Stimulated activated CD8-positive, alpha-beta memory T cell treated with anti-CD3 and anti-CD28 coated beads, Interleukin-4, amount 100 ng/mL, for 48 hours (primary cell): ENCODE results near the gene ERCC1.
A peak's percentile ranks its signal among the peaks of the same experiment; 100 is the strongest.
"Not testable (repeated sequence)": the region's sequence is repeated elsewhere in the genome, so short reads cannot be mapped to it uniquely, and the experiment has no call there.

Experiments used
- DNase-seq: peaks from one replicate; pipeline ENCODE4 v3.0.0-alpha.2; 2020

Gene ERCC1

GRCh38 chr19:45428384-45429231 is 4.9 kb upstream of the ERCC1 start:
- peak; percentile 48 for DNase-seq

DNA sequence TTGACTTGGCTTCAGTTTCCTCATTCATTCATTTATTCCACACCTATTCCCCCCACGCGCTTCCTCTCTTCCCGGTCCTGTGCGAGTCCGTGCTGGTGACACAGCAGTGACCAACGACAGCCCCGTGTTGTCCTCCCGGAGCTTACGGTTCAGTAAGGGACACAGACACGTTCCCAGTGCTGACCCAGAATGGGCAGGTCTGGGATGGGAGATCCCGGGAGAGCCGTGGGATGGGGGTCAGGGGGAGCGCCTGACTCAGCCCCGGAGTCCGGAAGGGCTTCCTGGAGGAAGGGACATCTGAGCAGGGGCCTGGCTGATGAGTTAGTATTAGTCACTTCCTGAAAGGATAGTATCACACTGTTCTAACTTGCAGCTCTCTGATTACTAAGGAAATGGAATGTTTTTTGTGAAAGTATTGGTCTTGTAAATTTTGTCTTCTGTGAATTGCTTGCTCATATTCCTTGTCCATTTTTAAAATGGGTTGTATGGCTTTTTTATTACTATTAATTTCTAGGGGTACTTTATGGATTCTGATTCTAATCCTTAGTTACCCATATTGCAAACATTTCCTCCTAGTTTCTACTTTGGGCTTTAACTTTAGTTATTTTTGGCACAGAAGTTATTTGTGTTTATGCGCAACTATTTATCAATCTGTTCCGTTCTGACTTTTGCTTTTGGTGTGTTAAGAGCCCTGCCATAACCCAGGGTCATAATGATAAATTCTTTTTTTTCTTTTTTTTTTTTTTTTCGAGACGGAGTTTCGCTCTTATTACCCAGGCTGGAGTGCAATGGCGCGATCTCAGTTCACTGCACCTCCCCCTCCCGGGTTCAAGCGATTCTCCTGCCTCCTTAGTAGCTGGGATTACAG is 708 bp upstream of the ERCC1 start:
- peak; percentile 67 for DNase-seq

DNA sequence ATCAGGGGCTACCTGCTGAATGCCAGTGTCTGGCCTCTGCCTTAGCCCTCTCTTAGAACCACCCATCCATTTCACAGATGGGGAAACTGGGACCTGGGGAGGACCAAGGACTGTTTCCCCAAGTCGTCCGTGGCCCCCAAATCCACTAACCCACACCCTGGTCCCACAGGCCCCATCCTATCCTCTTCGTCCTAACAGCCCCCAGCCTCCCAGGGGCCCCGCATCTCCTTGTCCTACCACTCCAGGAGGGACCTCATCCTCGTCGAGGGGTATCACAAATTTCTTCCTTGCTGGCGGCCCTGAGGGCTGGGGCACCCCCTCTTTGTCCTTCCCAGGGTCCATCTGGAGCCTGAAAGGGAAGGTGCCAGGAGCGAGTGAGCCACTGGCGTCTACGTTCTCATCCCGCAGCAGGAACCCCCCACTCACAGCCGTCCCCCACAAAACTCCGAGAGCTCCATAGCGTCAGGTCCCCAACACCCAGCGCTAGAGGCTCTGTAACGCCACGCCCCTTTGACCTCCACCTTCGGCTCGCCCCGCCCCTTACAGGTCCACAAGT is 606 bp downstream of the ERCC1 start:
- DNase-seq = no peak

DNA sequence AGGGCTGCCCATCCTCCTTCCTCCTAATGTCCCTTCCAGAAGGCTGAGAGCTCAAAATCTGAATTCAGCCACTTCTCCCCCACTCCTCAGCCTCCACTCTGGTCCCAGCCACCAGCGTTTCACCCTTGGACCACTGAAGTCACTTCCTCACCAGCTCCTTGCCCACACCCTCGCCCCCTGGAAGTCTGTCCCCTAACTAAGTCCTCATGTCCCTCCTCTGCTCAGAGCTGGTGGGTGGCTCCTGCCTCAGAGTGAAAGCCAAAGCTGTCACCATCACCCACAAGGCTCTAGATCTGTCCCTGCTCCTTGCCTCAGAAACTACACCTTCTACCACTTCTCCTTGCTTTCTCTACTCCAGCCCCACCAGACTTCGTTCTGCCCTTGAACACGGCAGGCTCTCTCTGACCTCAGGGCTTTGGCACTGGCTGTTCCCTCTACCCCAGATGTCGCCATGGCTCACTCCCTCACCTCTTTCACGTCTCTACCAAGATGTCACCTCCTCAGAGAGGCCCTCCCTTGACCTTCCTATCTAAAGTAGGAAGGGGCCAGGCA is 1.7 kb downstream of the ERCC1 start:
- no peak for DNase-seq

DNA sequence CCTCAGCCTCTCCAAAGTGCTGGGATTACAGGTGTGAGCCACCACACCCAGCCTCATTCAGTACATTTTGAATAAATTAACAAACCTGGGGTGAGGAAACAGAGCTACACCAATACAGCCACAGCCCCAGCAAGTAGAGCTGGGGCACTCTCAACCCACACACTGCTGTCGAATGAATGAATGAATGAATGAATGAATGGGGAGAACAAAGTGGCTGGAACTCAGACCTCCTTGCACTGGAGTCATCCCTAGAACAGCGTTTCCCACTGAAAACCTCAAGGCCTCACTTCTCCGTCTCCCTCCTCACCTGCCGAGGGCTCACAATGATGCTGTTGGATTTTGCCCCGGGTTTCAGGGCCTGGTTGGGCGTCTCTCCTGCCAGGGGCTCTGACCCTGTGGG is 2.8 kb downstream of the ERCC1 start:
- DNase-seq = no peak

GRCh38 chr19:45420356-45420755 is 3.4 kb downstream of the ERCC1 start:
- DNase-seq = no peak

DNA sequence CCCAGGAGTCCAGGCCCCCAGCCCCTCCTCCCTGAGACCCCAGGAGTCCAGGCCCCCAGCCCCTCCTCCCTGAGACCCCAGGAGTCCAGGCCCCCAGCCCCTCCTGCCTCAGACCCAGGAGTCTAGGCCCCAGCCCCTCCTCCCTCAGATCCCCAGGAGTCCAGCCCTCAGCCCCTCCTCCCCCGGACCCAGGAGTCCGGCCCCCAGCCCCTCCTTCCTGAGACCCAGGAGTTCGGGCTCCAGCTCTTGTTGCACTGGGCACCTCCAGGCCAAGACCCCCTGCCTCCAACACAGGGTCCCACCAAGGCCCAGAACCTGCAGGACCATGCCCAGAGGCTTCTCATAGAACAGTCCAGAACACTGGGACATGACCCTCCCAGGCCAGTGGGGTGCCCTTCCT is 3.8 kb downstream of the ERCC1 start:
- no peak for DNase-seq

- DNase-seq = no peak
Measured at GRCh38 chr19:45419396-45419795, 4.3 kb downstream of the ERCC1 start.

DNA sequence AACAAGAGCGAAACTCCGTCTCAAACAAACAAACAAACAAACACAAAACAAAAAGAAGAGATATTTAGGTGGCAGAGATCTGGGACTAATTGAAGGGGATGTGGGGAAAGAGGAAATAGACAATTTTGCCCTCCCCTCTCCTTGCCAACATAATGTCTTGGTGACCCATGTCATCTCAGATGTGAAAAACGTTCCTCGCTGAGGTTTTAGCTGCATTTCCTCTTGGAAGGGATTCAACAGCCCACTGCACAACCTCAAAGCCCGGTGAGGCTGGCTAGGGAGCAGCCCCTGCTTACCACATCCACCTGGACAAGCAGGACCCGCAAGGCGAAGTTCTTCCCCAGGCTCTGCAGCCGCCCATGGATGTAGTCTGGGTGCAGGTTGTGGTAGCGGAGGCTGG is 4.9 kb downstream of the ERCC1 start:
- no peak for DNase-seq

DNA sequence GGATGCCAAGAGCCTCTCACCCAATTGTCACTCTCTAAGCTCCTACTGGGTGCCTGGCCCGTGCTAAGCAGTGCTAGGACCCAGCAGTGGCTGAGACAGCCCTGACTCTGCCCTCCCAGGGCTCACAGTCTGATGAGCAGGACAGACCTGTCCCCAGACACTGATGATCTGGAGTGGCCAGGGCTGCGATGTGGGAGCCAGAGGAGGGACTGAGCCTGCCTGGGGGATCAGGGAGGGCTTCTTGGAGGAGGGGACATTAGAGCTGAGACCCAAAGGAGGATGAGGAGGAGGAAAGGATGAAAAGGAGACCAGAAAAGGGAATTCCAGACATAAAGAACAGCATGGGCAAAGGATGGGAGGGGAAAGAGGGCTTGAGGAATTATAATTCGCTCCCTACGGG is 6.6 kb downstream of the ERCC1 start:
- DNase-seq = no peak

DNA sequence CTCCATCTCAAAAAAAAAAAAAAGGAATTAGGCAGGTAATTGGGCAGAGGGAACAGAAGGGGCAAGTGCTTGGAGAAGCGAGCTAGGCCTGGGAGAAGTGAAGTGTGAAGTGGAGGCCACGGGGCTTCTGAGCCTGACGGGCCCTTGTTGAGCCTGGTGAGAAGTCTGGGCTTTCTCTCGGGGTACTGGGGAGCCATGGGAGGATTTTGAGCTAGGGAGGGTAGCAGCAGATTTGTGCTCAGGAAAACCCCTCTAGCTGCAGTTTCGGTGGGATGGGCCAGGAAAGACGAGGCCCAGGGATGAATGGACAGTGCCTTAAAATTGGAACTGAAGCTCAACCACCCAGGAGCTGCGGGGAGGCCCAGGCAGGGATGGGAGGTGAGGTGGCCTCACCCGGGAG is 9.2 kb downstream of the ERCC1 start:
- DNase-seq = no peak

DNA sequence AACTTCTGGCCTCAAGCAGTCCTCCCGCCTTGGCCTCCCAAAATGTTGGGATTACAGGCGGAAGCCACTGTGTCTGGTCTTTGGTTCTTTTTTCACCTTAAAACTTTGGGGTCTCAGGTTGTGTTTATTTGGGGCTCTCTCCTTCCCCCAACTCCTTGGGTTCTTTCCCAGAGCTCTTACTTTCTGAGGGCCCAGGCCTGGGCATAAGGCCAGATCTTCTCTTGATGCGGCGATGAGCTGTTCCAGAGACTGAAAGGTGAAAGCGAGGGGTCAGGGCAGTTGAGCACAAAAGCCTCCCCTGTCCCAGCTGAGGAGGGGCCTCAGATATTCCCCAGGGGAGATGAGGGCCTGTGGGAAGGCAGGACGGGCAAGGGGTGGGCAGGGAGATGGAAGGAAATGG is 10.2 kb downstream of the ERCC1 start:
- DNase-seq = no peak

- DNase-seq = not testable (repeated sequence)
Measured at GRCh38 chr19:45410330-45410729, 13.4 kb downstream of the ERCC1 start.

DNA sequence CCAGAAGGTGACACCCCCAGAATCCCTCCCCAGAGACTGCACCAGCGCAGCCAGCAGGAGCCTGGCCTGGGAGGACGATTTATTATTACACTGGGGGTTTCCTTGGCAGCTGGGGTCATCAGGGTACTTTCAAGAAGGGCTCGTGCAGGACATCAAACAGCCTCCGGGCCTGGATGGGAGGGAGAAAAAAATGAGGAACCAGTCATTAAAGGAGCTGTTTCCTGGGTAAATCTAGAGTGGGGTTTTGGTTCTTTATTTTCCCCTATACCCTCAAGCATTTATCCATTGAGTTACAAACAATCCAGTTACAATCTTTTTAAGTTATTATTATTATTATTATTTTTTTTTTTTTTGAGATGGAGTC is 14.2 kb downstream of the ERCC1 start:
- DNase-seq = no peak

GRCh38 chr19:45408830-45409556 is 14.7 kb downstream of the ERCC1 start:
- DNase-seq = no peak

- DNase-seq = no peak
Measured at GRCh38 chr19:45408121-45408520, 15.6 kb downstream of the ERCC1 start.

DNA sequence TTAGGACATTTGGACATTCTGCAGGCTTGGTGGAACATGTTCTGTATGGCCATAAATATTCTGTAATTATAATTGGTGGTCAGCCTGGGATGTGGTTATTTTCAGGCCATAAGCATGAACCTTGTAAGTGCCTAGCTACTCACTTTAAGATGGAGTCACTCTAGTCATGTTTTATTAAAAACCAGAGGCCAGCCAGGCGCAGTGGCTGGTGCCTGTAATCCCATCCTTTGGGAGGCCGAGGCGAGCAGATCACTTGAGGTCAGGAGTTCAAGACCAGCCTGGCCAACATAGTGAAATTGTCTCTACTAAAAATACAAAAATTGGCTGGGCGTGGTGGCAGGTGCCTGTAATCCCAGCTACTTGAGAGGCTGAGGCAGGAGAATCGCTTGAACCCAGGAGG is 16.1 kb downstream of the ERCC1 start:
- DNase-seq = not testable (repeated sequence)

DNA sequence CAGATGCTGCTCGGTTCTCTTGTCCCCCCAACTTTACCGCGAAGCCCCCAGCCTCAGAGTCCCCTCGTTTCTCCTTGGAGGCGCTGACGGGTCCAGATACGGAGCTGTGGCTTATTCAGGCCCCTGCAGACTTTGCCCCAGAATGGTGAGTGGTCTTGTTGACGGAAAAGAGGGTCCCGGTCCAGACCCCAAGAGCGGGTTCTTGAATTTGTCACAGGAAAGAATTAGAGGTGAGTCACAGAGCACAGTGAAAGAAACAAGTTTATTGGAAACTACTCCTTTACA is 16.7 kb downstream of the ERCC1 start:
- DNase-seq = no peak

DNA sequence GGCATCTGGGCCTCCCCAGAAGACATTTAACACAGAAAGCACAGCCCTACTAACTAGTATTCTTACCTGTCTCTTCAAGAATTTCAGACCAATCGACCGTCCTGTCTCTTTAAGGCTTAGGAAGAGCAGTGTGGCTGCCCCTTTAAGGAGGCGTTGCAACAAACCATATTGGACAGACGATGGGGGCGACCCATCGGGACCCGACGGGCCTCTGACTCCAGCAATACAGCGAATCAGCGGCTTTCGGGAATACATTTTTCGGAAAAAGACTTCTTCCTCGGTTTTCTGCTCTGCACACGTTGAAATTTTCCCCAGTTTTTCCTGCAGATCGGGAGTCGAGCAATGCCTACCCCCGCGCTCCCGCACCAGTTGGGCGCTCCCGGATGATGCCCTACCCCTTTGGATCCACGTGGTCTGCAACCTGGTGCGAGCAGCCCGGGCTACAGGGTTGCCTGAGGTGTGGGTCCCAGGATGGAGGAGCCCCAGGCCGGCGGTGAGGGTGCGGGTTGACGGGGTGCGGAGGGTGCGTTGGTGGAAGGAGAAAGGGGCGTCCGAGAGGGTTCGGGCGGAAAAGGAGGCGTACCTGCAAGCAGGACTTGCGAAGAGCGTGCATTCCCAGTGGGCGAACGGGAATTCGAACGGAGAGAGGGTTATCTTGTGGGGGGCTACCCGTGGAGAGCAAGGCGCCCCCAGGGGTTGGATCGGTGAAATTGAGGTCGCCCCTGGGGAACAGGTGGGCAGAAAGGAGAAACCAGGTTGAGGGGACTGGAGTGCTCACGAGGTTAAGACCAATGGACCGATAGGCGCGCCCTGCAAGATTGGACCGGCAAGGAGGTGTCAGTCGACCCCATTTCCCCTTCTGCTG is 17.3 kb downstream of the ERCC1 start, which contains the start of gene POLR1G:
Gene POLR1G, plus strand, starts transcription at position 419 of the 865 bp plus-strand sequence. Its CDS starts 53 bp downstream, at position 472.
- DNase-seq = peak; percentile 86

GRCh38 chr19:45405435-45406225 is 18.1 kb downstream of the ERCC1 start:
- peak; percentile 90 for DNase-seq
